ENCODE results near the gene TP53TG3.
"Not testable (repeated sequence)": the region's sequence is repeated elsewhere in the genome, so short reads cannot be mapped to it uniquely, and the experiment has no call there.

The TP53TG3 gene

GRCh38 chr16:32676065-32676464, at the start of gene TP53TG3:
Gene TP53TG3, minus strand, starts transcription at chr16:32676165. Its CDS starts 68 bp downstream, at chr16:32676097.
- not testable (repeated sequence) for DNase-seq

- not testable (repeated sequence) for DNase-seq
Observed at GRCh38 chr16:32650876-32651275, 25.1 kb downstream of the TP53TG3 start.

DNA sequence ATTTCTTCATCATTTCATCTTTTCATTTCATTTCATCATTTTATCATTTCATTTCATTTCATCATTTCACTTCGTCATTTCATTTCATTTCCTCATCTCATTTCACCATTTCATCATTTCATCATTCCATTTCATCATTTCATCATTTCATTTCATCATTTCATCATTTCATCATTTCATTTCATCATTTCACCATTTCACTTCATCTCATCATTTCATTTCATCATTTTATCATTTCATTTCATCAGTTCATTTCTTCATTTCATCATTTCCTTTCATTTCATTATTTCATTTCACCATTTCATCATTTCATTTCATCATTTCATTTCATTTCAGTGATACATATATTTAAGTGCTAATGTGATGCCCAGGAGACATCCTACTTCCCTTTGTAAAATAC, 28.4 kb downstream of the TP53TG3 start:
- DNase-seq: not testable (repeated sequence)

- DNase-seq: not testable (repeated sequence)
Observed at GRCh38 chr16:32646780-32647179, 29.2 kb downstream of the TP53TG3 start.

GRCh38 chr16:32646177-32646576, 29.8 kb downstream of the TP53TG3 start:
- not testable (repeated sequence) for DNase-seq

DNA sequence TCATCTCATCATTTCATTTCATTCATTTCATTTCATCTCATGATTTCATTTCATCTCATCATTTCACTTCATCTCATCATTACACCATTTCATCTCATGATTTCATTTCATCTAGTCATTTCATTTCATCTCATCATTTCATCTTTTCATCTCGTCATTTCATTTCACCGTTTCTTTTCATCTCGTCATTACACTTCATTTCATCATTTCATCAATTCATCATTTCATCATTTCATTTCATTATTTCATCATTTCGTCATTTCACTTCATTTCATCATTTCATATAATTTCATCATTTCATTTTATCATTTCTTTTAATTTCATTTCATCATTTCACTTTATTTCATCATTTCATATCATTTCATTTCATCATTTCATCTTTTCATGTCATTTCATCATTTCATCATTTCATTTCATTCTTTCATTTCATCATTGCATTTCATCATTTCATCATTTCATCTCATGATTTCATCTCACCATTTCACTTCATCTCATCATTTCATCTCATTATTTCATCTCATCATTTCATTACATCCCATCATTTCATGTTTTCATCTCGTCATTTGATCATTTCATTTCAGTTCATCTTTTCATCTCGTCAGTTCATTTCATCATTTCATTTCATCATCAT, 30.6 kb downstream of the TP53TG3 start:
- DNase-seq: not testable (repeated sequence)

GRCh38 chr16:32644715-32645114, 31.2 kb downstream of the TP53TG3 start:
- DNase-seq: not testable (repeated sequence)

- not testable (repeated sequence) for DNase-seq
Observed at GRCh38 chr16:32637614-32638013, 38.4 kb downstream of the TP53TG3 start.

GRCh38 chr16:32632096-32632495, 43.9 kb downstream of the TP53TG3 start:
- DNase-seq: not testable (repeated sequence)

All from DMS53 (cell line).